NT2/D1 (cell line): ENCODE data around the gene CRYAA.

Source experiments
- SUZ12 ChIP-seq: IDR thresholded peaks from 2 replicates; pipeline ENCODE4 v1.6.1; 2011; ENCODE audit not compliant: insufficient read length, insufficient read depth; ENCODE audit errors: extremely low read depth
- YY1 ChIP-seq: IDR thresholded peaks from 2 replicates; pipeline ENCODE4 v1.6.1; 2011; ENCODE audit not compliant: insufficient read length, insufficient read depth
- ZNF274 ChIP-seq: IDR thresholded peaks from 2 replicates; pipeline ENCODE4 v1.6.1; 2011; ENCODE audit warnings: mild to moderate bottlenecking, low read depth, low read length

GRCh38 chr21:43193088-43193650, 24.4 kb downstream of the CRYAA start:
- no peak for TF ChIP-seq ZNF274
- TF ChIP-seq YY1: no peak
- no peak for TF ChIP-seq SUZ12
